Measurements from ENCODE around the gene ZBTB20.

GRCh38 chr3:114293838-114294535 is 853.1 kb downstream of the ZBTB20 start, which contains the start of gene TIGIT:
- TF ChIP-seq, protein P1, sequence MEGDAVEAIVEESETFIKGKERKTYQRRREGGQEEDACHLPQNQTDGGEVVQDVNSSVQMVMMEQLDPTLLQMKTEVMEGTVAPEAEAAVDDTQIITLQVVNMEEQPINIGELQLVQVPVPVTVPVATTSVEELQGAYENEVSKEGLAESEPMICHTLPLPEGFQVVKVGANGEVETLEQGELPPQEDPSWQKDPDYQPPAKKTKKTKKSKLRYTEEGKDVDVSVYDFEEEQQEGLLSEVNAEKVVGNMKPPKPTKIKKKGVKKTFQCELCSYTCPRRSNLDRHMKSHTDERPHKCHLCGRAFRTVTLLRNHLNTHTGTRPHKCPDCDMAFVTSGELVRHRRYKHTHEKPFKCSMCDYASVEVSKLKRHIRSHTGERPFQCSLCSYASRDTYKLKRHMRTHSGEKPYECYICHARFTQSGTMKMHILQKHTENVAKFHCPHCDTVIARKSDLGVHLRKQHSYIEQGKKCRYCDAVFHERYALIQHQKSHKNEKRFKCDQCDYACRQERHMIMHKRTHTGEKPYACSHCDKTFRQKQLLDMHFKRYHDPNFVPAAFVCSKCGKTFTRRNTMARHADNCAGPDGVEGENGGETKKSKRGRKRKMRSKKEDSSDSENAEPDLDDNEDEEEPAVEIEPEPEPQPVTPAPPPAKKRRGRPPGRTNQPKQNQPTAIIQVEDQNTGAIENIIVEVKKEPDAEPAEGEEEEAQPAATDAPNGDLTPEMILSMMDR (conservative IDR thresholded peaks at IDR 0.05), result no peak
- TF ChIP-seq EZH2 (IDR thresholded peaks at IDR 0.05; ENCODE audit: low read depth), result no peak

Data from PC-9 (cell line).